ENCODE results near the gene CNRIP1.

Gene CNRIP1

GRCh38 chr2:68250196-68250595, 69.6 kb downstream of the CNRIP1 start:
- DNase-seq, result no peak

- DNase-seq, result no peak
These were observed 70.9 kb downstream of the CNRIP1 start for GRCh38 chr2:68248806-68249205.

- no peak for DNase-seq
These were observed 71.4 kb downstream of the CNRIP1 start for GRCh38 chr2:68248361-68248760.

- no peak for DNase-seq
These were observed 73.4 kb downstream of the CNRIP1 start for GRCh38 chr2:68246396-68246795.

GRCh38 chr2:68245672-68246071, 74.1 kb downstream of the CNRIP1 start:
- DNase-seq, result no peak

- DNase-seq, result no peak
These were observed 74.7 kb downstream of the CNRIP1 start for GRCh38 chr2:68245066-68245465.

GRCh38 chr2:68244456-68244855, 75.3 kb downstream of the CNRIP1 start:
- DNase-seq, result peak; percentile 6

All from NCI-H146 (cell line).